Measurements from ENCODE around the gene LAGE3.

GRCh38 chrX:154516656-154517100 lies 37.6 kb upstream of the LAGE3 start:
- TF ChIP-seq, protein P1, sequence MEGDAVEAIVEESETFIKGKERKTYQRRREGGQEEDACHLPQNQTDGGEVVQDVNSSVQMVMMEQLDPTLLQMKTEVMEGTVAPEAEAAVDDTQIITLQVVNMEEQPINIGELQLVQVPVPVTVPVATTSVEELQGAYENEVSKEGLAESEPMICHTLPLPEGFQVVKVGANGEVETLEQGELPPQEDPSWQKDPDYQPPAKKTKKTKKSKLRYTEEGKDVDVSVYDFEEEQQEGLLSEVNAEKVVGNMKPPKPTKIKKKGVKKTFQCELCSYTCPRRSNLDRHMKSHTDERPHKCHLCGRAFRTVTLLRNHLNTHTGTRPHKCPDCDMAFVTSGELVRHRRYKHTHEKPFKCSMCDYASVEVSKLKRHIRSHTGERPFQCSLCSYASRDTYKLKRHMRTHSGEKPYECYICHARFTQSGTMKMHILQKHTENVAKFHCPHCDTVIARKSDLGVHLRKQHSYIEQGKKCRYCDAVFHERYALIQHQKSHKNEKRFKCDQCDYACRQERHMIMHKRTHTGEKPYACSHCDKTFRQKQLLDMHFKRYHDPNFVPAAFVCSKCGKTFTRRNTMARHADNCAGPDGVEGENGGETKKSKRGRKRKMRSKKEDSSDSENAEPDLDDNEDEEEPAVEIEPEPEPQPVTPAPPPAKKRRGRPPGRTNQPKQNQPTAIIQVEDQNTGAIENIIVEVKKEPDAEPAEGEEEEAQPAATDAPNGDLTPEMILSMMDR (IDR thresholded peaks at IDR 0.05) = no peak
- no peak for TF ChIP-seq POLR2A (IDR thresholded peaks at IDR 0.05)

Data from right lobe of liver (tissue), 4 donors.